CD4-positive, alpha-beta T cell treated with Interferon alpha-2 for 1 hour (primary cell): ENCODE data around the gene HPD.
A peak's percentile ranks its signal among the peaks of the same experiment; 100 is the strongest.
"Not testable (repeated sequence)": the region's sequence is repeated elsewhere in the genome, so short reads cannot be mapped to it uniquely, and the experiment has no call there.

Experiments
- DNase-seq, 2 donors: peaks; one replicate each; pipeline ENCODE4 v3.0.0-alpha.2; 2020 to 2022

The HPD gene

DNA sequence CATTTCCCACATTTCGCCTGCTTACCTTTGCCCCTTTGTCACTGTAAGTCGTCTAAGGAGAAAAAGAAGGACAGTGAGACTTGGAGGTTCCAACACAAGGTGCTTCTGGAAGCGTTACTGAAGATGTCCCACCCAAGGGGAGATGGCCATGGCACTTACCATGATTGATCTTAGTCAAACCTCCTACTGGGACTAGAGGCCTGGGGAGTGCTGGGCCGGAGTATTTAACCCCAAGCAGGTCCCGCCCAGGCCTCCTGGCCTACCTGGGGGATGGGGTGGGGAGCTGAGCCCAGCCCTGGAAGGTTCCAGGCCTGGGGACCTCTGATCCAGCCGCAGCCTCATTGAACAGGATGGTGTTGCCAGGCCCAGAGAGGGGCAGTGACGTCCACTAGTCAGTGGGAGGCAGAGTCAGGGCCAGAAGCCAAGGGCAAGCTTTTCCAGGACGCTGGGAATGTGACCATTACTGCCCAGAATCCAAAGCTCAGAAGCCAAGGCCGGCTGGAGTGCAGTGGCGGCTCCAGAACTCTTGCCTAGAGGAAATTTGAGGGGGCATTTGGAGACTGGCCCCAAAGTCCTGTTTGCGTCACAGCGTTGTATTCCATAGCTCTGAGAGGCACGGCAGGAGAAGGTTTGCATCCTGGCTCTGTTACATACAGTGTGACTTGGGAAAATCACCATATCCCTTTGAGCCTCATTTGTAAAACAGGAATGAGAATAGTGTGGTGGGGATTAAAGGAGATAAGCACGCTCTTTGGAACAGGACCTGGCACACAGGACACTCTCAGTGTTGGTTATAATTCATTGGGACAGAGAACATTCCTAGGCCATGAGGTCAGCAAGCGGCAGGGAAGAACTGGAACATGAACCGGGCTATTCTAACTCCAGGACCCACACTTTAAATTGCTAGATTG is at the start of gene HPD:
TSS of gene HPD (minus strand) at position 198 of the 911 bp plus-strand sequence. CDS start at position 162, 36 bp downstream.
- no peak for DNase-seq

GRCh38 chr12:121905746-121906145 is 47.1 kb upstream of the HPD start:
- no peak for DNase-seq

DNA sequence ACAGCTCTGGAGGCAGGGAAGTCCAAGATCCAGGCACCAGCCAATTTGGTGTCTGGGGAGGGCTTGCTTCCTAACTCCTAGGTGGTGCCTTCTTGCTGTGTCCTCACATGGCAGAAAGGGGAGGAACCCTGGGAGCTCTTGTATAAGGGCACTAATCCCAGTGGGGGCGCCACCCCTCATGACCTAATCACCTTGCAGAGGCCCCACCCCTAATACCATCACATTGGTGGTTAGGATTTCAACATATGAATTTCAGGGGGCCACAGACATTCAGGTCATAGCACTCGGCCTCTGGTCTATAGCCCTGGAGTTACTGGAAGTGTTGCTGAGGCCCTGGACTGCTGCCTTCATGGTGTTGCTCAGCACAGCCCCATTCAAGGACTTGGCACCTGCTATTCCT is 44.5 kb upstream of the HPD start:
- DNase-seq = no peak

DNA sequence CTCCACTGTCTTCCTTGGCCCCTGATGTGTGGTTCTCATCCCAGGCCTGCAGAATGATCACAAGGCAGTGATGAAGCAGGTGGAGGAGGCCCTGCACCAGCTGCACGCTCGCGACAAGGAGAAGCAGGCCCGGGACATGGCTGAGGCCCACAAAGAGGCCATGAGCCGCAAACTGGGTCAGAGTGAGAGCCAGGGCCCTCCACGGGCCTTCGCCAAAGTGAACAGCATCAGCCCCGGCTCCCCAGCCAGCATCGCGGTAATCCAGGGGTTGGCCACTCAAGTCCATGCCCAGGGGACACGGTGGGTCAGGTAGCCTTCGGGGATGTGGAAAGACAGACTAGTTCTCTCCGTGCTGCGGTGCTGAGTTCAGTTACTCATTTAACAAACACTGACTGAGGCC is 40.9 kb upstream of the HPD start:
- no peak for DNase-seq

- no peak for DNase-seq
These were observed 39.6 kb upstream of the HPD start for GRCh38 chr12:121898287-121898686.

DNA sequence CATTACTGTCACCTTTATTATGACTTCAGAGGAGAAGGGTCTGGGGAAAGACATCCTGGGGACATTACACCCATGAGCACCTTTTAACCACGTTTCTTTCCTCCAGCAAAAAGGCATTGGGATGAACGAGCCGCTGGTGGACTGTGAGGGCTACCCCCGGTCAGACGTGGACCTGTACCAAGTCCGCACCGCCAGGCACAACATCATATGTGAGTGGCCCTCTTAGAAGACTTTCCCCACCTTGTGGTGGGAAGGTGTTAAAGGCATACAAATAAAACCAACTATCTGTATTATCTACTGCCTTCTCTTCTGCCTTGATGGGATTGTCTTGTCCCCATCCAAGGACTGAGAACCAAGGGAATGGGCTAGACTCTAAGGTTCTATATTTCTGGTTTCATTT is 36.0 kb upstream of the HPD start:
- peak in 1 of 2 donors; percentile 16 for DNase-seq

GRCh38 chr12:121893961-121894460 is 35.4 kb upstream of the HPD start:
- no peak for DNase-seq

DNA sequence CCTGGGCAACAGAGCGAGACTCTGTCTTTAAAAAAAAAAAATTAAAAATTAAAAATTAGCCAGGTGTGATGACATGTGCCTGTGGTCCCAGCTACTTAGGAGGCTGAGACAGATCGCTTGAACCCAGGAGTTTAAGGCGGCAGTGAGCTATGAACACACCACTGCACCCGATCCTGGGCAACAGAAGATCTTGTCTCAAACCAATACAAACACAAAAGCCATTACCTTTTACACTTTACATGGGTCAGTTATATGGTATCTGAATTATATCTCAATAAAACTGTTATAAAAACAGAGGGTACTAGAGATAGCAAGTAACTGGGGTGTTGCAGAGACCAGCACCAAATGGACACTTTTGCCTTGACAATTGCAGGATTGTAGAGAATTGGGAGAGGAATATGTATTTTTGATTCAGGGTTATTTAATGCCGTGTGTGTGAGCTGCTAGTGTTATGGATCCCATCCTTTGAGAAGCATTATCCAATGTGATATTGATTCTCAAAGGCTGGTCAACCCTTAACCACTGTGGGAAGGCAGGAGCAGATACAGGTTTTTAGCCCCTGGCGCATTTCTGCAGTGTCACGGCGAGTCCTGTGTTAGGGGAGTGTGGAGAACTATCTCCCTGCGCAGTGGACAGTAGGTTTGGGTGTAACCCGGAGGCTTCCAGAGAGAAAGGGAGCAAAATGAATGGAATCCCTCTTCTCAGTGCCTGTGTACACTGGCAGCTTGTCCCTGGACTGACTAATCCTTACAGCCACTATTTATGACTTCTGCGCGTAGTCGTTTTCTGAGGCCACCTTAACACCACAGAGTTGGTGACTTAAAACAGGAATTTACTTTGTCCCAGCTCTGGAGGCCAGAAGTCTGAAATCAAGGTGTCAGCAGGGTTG is 34.3 kb upstream of the HPD start:
- DNase-seq = no peak

GRCh38 chr12:121889661-121890060 is 31.0 kb upstream of the HPD start:
- not testable (repeated sequence) for DNase-seq

DNA sequence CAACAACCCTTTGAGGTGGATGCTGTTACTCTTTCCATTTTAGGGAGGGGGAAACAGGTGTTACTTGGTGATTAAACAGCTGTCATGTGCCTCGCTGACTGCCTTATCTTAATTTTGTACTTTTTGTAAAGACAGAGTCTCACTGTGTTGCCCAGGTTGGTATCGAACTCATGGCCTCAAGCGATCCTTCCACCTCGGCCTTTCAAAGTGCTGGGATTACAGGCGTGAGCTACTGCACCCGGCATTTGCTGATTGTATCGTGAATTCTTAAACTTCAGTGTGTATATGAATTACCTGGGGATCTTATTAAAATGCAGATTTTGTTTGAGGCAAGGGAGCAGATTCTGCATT is 30.6 kb upstream of the HPD start:
- DNase-seq = no peak

DNA sequence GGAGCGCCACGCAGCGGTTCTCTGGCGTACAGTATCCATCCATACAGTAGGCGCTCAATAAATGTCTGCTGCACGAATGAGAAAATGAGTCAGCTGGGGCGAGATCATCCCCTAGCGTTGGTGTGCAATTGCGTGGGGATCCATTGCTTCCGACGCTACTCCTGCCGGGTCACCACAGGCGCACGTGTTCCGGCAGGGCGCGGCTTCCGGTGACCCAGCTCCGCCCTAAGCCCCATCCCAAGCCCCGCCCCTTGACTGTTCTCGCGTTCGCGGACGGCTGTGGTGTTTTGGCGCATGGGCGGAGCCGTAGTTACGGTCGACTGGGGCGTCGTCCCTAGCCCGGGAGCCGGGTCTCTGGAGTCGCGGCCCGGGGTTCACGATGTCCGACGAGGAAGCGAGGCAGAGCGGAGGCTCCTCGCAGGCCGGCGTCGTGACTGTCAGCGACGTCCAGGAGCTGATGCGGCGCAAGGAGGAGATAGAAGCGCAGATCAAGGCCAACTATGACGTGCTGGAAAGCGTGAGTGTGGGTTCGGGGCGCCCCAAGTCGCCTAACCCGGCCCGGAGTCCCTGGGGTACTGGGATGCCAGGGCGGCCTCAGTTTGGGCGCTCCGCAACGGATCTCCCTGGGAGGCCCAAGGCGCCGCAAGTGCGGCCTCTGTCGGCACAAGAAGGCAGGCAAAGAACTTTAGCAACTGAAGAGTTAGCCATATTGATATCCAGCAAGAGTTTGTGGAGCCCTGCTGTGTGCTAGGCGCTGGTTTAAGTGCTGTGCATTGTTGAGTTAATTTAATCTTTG is 30.0 kb upstream of the HPD start, which contains the start of gene PSMD9:
TSS of gene PSMD9 (plus strand) at position 313 of the 796 bp plus-strand sequence. CDS start at position 380, 67 bp downstream.
- DNase-seq = peak; percentile 96 to 98

- DNase-seq = no peak
These were observed 29.4 kb upstream of the HPD start for GRCh38 chr12:121888083-121888477.

- not testable (repeated sequence) for DNase-seq
These were observed 26.5 kb upstream of the HPD start for GRCh38 chr12:121885129-121885528.

DNA sequence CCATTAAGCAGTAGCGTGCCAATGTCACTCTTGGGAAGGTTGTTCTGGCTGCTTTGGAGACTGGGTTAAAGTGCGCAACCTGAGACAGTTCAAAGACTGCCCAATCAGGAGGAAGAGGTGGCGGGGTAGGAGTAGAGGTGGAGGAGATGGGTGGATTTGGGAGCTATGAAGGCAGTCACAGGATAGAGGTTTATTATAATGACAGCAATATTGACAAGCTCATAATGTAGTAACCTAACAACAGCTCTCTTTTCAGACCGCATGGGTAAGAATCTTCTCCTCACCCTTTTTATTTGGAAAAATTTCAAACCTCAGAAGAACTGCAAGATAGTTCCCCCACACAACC is 24.6 kb upstream of the HPD start:
- DNase-seq = no peak

DNA sequence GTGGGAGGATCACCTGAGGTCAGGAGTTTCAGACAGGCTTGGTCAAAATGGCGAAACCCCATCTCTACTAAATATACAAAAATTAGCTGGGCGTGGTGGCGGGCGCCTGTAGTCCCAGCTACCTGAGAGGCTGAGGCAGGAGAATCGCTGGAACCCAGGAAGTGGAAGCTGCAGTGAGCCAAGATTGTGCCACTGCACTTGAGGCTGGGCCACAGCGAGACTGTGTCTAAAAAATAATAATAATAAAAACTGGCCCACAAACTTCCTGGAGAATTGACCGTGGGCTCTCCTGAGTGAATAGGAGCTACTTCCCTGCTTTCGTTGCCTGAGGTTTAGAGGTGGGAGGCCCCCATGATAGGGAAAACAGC is 17.4 kb upstream of the HPD start:
- DNase-seq = not testable (repeated sequence)

- no peak for DNase-seq
These were observed 16.9 kb upstream of the HPD start for GRCh38 chr12:121875582-121875981.

DNA sequence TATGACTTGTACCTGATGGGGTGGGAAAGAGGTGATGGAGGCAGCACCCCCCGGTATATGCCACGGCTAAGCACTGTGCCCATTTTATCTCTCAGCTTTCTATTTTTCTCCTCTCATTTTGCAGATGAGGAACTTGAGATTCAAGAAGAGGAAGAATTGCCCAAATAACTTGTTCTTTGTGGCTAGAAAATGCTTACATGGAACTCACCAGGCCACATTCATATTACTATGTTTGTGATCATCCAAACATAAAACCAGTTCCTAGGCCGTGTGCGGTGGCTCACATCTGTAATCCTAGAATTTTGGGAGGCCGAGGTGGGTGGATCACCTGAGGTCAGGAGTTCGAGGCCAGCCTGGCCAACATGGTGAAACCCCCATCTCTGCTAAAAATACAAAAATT is 15.4 kb upstream of the HPD start:
- DNase-seq = no peak

- no peak for DNase-seq
These were observed 14.5 kb upstream of the HPD start for GRCh38 chr12:121873216-121873569.

- no peak for DNase-seq
These were observed 14.0 kb upstream of the HPD start for GRCh38 chr12:121872546-121873215.

DNA sequence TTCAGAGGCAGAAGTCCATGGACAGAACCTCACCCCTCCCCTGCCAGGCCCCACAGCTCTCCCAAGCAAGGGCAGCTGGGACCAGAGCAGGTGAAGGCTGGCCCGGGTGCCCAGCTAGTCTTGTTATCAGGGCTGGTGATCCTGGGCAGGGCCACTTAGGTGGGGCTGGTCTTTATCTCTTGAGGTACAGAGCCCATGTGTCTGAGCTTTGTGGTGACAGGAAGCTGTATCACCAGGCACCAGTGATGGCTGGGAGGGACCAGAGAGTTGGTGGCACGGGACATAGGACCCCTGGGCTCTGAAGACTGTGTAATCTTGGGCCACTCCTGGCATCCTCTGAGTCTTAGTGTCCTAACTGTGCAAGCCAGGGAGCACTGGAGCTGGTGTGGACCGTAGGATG is 12.8 kb upstream of the HPD start:
- DNase-seq = no peak

GRCh38 chr12:121869229-121869628 is 10.6 kb upstream of the HPD start:
- not testable (repeated sequence) for DNase-seq

- DNase-seq = no peak
These were observed 7.7 kb upstream of the HPD start for GRCh38 chr12:121866331-121866730.
